ENCODE data around the gene ACRBP.

ACRBP gene

GRCh38 chr12:6653342-6653741, 6.1 kb upstream of the ACRBP start:
- CTCF ChIA-PET: interaction anchor here (0.6 to 0.7 kb wide), 2 partner anchors 9 to 435 kb away, joined by 3 to 5 read pairs; no protein-coding TSS in a partner anchor
- no peak overlapping the region for H3K27ac ChIP-seq
- no peak for DNase-seq (ENCODE audit: low spot score)

DNA sequence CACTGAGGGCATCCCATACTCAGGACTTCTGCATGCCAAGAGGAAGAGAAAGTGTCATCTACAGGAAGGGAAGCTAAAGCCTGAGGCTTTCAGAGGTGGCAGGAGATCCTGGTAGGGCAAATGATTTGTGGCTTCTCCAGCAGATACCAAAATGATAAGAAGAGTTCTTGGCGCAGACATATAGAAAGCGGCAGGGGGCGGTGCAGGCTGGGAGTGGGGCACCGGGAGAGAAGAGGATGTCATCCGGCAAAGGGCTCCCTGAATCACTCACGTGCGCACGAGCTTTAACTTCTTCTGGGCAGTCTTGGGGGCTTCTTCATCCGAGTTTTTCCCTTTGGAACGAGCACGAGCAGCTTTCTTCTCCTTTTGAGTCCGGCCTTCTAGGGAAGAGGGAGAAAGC, 5.2 kb upstream of the ACRBP start:
- ChIA-PET CTCF (interaction anchor here (0.6 to 0.7 kb wide), 2 partner anchors 17 to 183 kb away, joined by 4 read pairs; no protein-coding TSS in a partner anchor), POLR2A (ENCODE audit: low non-redundant PET) (no interaction called here)
- no peak for DNase-seq (ENCODE audit: low spot score)
- no peak overlapping the region for H3K27ac ChIP-seq
- no peak for TF ChIP-seq CTCF (conservative IDR thresholded peaks at IDR 0.05; ENCODE audit: low read depth)

More at GRCh38 chr12:6653342-6653741, 6.1 kb upstream of the ACRBP start:
- POLR2A ChIA-PET (ENCODE audit: low non-redundant PET): no interaction called here
- no peak for TF ChIP-seq CTCF (conservative IDR thresholded peaks at IDR 0.05; ENCODE audit: low read depth)

DNA sequence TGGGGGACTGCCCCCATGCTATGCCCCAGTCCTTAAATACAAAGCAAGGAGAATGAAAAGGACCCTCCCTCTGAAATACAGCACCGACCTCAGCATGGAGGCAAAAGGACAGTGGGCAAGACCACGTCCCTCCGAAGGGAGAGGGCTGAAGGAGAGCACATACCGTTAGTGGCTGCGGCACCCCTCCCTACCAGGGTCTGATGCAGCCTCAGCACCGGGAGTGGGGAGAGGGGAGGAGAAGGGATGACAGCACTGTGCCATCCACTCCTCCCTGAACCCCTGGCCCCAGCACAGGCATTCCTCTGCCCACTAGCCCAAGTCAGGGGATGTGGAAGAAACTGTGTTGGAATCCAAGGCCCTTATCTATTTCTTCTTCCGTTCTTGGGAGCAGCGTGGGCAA, 3.6 kb upstream of the ACRBP start:
- POLR2A ChIA-PET (ENCODE audit: low non-redundant PET): no interaction called here
- TF ChIP-seq CTCF (conservative IDR thresholded peaks at IDR 0.05; ENCODE audit: low read depth): no peak
- CTCF ChIA-PET: no interaction called here
- no peak for DNase-seq (ENCODE audit: low spot score)
- no peak overlapping the region for H3K27ac ChIP-seq

- POLR2A ChIA-PET (ENCODE audit: low non-redundant PET): no interaction called here
- DNase-seq (ENCODE audit: low spot score): no peak
- H3K27ac ChIP-seq: no peak overlapping the region
- TF ChIP-seq CTCF (conservative IDR thresholded peaks at IDR 0.05; ENCODE audit: low read depth): no peak
- CTCF ChIA-PET: interaction anchor here (0.7 kb wide), 1 partner anchor 212 kb away, joined by 3 read pairs; no protein-coding TSS in a partner anchor
Observed at GRCh38 chr12:6646276-6647082, 753 bp downstream of the ACRBP start.

DNA sequence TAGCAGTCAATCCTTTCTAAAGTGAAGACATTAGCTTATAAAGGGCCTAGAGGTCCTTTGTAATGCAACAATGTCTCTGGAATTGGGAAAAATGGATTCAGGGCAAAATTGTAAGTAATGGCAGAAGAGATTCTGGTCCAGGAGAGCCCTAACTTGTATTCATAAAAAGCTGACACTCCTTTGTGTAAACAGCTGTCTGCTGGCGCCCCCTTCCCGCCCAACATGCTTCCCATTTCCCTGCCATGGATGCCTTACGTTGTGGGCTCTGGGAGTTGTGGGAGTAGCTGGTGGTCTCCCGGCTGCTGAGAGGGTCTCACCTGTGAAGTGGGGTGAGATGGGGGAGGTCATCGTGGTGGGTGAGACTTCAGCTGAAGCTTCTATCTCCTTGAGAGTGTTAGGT, 2.3 kb downstream of the ACRBP start:
- no peak for DNase-seq (ENCODE audit: low spot score)
- H3K27ac ChIP-seq: no peak overlapping the region
- CTCF ChIA-PET: interaction anchor here (0.7 kb wide), 2 partner anchors 11 to 12 kb away, joined by 3 read pairs; no protein-coding TSS in a partner anchor
- TF ChIP-seq CTCF (conservative IDR thresholded peaks at IDR 0.05; ENCODE audit: low read depth): no peak
- POLR2A ChIA-PET (ENCODE audit: low non-redundant PET): no interaction called here

- no peak for TF ChIP-seq CTCF (conservative IDR thresholded peaks at IDR 0.05; ENCODE audit: low read depth)
- ChIA-PET POLR2A (ENCODE audit: low non-redundant PET) (no interaction called here), CTCF (interaction anchor here (0.5 kb wide), 1 partner anchor 9 kb away, joined by 3 read pairs; no protein-coding TSS in a partner anchor)
- no peak for DNase-seq (ENCODE audit: low spot score)
- no peak overlapping the region for H3K27ac ChIP-seq
Observed at GRCh38 chr12:6644257-6644596, 3.0 kb downstream of the ACRBP start.
